ENCODE data around the gene HHAT. TPM values are rescaled to one million over a fixed set of nuclear protein-coding genes. Genes with fewer than 3 reads are reported as not detected.

The HHAT gene
- total RNA-seq, 1 donor from 2014 or later = 11.4 TPM

DNA sequence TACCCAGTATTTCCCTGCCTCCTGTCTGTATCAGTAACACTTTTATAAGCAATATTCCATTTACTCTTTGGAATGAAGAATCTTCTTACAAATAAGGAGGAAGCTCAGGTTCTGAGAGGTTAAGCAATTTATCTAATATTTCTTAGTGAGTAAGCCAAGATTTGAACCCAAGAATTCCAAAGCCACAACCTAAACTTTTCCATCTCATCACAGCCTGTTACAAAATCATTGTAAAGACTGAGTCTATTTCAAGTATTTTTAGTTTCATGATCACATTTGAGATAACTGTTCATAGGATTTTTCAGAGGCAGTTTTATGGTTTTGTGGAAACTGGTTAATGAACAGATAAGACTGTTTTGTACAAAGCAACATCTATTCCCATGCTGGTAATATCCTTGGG, 29.8 kb upstream of the HHAT start:
- FAIRE-seq (no peak), DNase-seq (ENCODE audit: low read depth) (peak; percentile 41)
- Histone ChIP-seq H3K27ac (ENCODE audit: low read depth, low read length) (no peak overlapping the region), H2AFZ (ENCODE audit: low read depth, low read length) (no peak overlapping the region), H3K9me3 (ENCODE audit: insufficient read depth, low read depth, low read length) (no peaks in the 10 kb centered on the region), H3K27me3 (ENCODE audit: insufficient read depth, low read length) (peaks cover 11% of the 10 kb centered on the region), H3K9ac (ENCODE audit: low read length) (no peak overlapping the region), H3K4me2 (ENCODE audit: low read length) (no peak overlapping the region), H3K79me2 (ENCODE audit: insufficient read depth, low read length) (no peaks in the 10 kb centered on the region), H3K36me3 (ENCODE audit: insufficient read depth, low read length) (no peaks in the 10 kb centered on the region), H3K4me1 (ENCODE audit: insufficient read depth, low read length) (no peaks in the 10 kb centered on the region), H3K4me3 (ENCODE audit: insufficient read depth, low read depth, low read length) (no peak overlapping the region), H4K20me1 (ENCODE audit: insufficient read depth, low read length) (no peaks in the 10 kb centered on the region)
- TF ChIP-seq, protein P1, sequence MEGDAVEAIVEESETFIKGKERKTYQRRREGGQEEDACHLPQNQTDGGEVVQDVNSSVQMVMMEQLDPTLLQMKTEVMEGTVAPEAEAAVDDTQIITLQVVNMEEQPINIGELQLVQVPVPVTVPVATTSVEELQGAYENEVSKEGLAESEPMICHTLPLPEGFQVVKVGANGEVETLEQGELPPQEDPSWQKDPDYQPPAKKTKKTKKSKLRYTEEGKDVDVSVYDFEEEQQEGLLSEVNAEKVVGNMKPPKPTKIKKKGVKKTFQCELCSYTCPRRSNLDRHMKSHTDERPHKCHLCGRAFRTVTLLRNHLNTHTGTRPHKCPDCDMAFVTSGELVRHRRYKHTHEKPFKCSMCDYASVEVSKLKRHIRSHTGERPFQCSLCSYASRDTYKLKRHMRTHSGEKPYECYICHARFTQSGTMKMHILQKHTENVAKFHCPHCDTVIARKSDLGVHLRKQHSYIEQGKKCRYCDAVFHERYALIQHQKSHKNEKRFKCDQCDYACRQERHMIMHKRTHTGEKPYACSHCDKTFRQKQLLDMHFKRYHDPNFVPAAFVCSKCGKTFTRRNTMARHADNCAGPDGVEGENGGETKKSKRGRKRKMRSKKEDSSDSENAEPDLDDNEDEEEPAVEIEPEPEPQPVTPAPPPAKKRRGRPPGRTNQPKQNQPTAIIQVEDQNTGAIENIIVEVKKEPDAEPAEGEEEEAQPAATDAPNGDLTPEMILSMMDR (IDR thresholded peaks at IDR 0.05; ENCODE audit: insufficient read depth, low read depth, low read length) = no peak
- no peak for TF ChIP-seq EZH2 (IDR thresholded peaks at IDR 0.05; ENCODE audit: insufficient read depth, low read length)
- Mint-ChIP-seq H3K27me3 (ENCODE audit: low read depth, unreplicated experiment) (peaks cover 6% of the 10 kb centered on the region), H3K36me3 (ENCODE audit: low read depth, unreplicated experiment) (no peaks in the 10 kb centered on the region), H3K4me3 (ENCODE audit: unreplicated experiment) (no peak overlapping the region), H3K4me1 (ENCODE audit: low read depth, unreplicated experiment) (peaks cover 7% of the 10 kb centered on the region), H3K9me3 (ENCODE audit: unreplicated experiment) (no peaks in the 10 kb centered on the region), H3K27ac (ENCODE audit: unreplicated experiment) (no peak overlapping the region)

DNA sequence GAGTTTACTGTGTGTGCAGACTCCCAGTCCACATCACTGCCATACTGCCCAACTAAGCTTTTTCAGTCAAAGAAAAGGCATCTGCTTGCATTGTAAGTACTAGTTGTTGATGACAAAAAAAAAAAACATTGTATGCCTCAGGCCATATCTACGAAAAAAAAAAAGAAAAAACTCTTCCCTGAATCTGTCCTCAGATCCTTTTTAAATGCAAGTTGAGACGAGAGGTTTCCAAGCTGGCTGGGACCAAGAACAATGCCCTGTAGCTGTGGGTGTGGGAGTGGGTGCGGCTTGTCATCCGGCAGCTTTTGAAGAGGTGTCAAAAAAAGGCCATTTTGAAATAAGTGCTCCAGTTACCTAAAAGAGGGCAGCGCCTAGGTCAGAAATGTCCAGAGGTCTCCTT, 29.2 kb upstream of the HHAT start:
- Histone ChIP-seq H3K9ac (ENCODE audit: low read length) (no peak overlapping the region), H3K27me3 (ENCODE audit: insufficient read depth, low read length) (peaks cover 15% of the 10 kb centered on the region), H4K20me1 (ENCODE audit: insufficient read depth, low read length) (no peaks in the 10 kb centered on the region), H3K4me3 (ENCODE audit: insufficient read depth, low read depth, low read length) (no peak overlapping the region), H3K4me2 (ENCODE audit: low read length) (no peak overlapping the region), H3K27ac (ENCODE audit: low read depth, low read length) (no peak overlapping the region), H3K79me2 (ENCODE audit: insufficient read depth, low read length) (no peaks in the 10 kb centered on the region), H3K9me3 (ENCODE audit: insufficient read depth, low read depth, low read length) (no peaks in the 10 kb centered on the region), H3K36me3 (ENCODE audit: insufficient read depth, low read length) (no peaks in the 10 kb centered on the region), H2AFZ (ENCODE audit: low read depth, low read length) (no peak overlapping the region), H3K4me1 (ENCODE audit: insufficient read depth, low read length) (no peaks in the 10 kb centered on the region)
- TF ChIP-seq, protein P1 (IDR thresholded peaks at IDR 0.05; ENCODE audit: insufficient read depth, low read depth, low read length) = no peak
- TF ChIP-seq EZH2 (IDR thresholded peaks at IDR 0.05; ENCODE audit: insufficient read depth, low read length) = no peak
- Mint-ChIP-seq H3K27ac (ENCODE audit: unreplicated experiment) (no peak overlapping the region), H3K27me3 (ENCODE audit: low read depth, unreplicated experiment) (peaks cover 6% of the 10 kb centered on the region), H3K36me3 (ENCODE audit: low read depth, unreplicated experiment) (no peaks in the 10 kb centered on the region), H3K9me3 (ENCODE audit: unreplicated experiment) (no peaks in the 10 kb centered on the region), H3K4me1 (ENCODE audit: low read depth, unreplicated experiment) (peaks cover 7% of the 10 kb centered on the region), H3K4me3 (ENCODE audit: unreplicated experiment) (no peak overlapping the region)
- DNase-seq (ENCODE audit: low read depth) (no peak), FAIRE-seq (no peak)

DNA sequence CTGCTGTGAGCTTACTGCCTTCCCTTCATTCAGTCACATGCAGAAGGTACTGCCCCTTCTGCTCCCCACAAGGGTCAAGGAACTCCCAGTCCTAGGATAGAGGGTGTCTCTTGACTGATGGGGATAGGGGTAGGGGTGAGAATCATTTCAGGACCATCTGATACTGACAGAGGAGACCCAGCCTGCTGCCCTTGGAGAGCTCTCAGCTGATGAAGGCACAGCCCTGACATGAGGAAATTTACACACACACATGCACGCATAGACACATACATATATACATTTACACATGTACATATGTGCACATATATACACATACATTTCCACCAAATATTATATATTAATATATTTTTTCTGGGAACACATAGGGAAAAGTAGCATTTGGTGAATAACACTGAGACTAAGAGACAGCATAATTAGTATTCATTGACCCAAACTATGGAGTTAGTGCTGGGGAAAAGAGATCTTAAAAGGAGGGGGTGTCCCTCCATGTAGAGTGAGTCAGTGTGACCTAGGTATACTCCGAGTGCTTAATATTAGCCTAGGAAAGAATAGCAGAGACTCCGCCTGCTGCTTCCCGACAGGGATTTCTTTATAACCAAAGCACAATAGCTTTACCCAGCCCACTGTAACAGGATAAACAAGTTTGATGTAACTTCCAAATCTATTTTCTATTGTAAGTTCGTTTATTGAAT, 27.6 kb upstream of the HHAT start:
- Histone ChIP-seq H3K79me2 (ENCODE audit: insufficient read depth, low read length) (no peaks in the 10 kb centered on the region), H3K27me3 (ENCODE audit: insufficient read depth, low read length) (peaks cover 15% of the 10 kb centered on the region), H3K4me3 (ENCODE audit: insufficient read depth, low read depth, low read length) (no peak overlapping the region), H3K9ac (ENCODE audit: low read length) (no peak overlapping the region), H3K36me3 (ENCODE audit: insufficient read depth, low read length) (no peaks in the 10 kb centered on the region), H3K4me2 (ENCODE audit: low read length) (no peak overlapping the region), H3K4me1 (ENCODE audit: insufficient read depth, low read length) (no peaks in the 10 kb centered on the region), H2AFZ (ENCODE audit: low read depth, low read length) (no peak overlapping the region), H3K27ac (ENCODE audit: low read depth, low read length) (no peak overlapping the region), H4K20me1 (ENCODE audit: insufficient read depth, low read length) (no peaks in the 10 kb centered on the region), H3K9me3 (ENCODE audit: insufficient read depth, low read depth, low read length) (no peaks in the 10 kb centered on the region)
- no peaks in the 10 kb centered on the region for H3K36me3 Mint-ChIP-seq (ENCODE audit: low read depth, unreplicated experiment)
- DNase-seq (ENCODE audit: low read depth) (no peak), FAIRE-seq (no peak)
- H3K4me1 Mint-ChIP-seq (ENCODE audit: low read depth, unreplicated experiment) = no peaks in the 10 kb centered on the region
- no peak overlapping the region for H3K4me3 Mint-ChIP-seq (ENCODE audit: unreplicated experiment)
- peaks cover 6% of the 10 kb centered on the region for H3K27me3 Mint-ChIP-seq (ENCODE audit: low read depth, unreplicated experiment)
- H3K9me3 Mint-ChIP-seq (ENCODE audit: unreplicated experiment) = no peaks in the 10 kb centered on the region
- no peak for TF ChIP-seq EZH2 (IDR thresholded peaks at IDR 0.05; ENCODE audit: insufficient read depth, low read length)
- TF ChIP-seq, protein P1 (IDR thresholded peaks at IDR 0.05; ENCODE audit: insufficient read depth, low read depth, low read length) = no peak
- no peak overlapping the region for H3K27ac Mint-ChIP-seq (ENCODE audit: unreplicated experiment)
